ENCODE measurements around the gene PXYLP1.

DNA sequence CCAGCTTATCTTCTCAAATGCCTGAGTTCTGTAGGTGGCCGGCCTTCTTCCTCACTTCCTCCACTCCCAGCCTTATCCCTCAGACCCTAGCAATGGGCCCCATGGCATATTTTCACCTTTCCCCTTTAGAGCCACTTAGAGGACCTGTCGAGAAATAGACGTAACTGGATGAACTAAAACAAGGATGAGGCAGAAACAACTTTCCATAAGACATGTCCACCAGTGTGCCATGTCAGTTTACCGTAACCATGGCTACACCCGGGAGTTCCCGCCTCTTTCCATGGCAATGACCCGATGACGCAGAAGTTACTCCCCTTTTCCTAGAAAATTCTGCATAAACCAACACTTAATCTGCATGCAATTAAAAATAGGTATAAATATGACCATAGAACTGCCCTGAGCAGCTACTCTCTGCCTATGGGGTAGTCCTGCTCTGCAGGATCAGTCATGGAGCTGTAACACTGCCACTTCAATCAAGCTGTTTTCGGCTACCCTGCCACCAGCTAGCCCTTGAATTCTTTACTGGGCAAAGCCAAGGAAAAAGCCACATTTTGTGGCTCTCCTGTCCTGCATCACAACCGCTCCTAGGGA is 81.6 kb downstream of the PXYLP1 start:
- TF ChIP-seq, protein P1, sequence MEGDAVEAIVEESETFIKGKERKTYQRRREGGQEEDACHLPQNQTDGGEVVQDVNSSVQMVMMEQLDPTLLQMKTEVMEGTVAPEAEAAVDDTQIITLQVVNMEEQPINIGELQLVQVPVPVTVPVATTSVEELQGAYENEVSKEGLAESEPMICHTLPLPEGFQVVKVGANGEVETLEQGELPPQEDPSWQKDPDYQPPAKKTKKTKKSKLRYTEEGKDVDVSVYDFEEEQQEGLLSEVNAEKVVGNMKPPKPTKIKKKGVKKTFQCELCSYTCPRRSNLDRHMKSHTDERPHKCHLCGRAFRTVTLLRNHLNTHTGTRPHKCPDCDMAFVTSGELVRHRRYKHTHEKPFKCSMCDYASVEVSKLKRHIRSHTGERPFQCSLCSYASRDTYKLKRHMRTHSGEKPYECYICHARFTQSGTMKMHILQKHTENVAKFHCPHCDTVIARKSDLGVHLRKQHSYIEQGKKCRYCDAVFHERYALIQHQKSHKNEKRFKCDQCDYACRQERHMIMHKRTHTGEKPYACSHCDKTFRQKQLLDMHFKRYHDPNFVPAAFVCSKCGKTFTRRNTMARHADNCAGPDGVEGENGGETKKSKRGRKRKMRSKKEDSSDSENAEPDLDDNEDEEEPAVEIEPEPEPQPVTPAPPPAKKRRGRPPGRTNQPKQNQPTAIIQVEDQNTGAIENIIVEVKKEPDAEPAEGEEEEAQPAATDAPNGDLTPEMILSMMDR (conservative IDR thresholded peaks at IDR 0.05; ENCODE audit: low read length): no peak
- TF ChIP-seq EZH2phosphoT487 (IDR thresholded peaks at IDR 0.05; ENCODE audit: borderline replicate concordance, low read depth, low read length): no peak

All from OCI-LY7 (cell line).